HepG2 (cell line): Measurements from ENCODE around the gene ADAM22. TPM values are rescaled to one million over a fixed set of nuclear protein-coding genes. Genes with fewer than 3 reads are reported as not detected.
A peak's percentile ranks its signal among the peaks of the same experiment; 100 is the strongest.

ENCODE experiments used
- CEBPB ChIP-seq: IDR thresholded peaks from 2 replicates; pipeline ENCODE4 v1.6.1; 2011; ENCODE audit warnings: low read depth, low read length, improper control_type of control experiment, borderline replicate concordance
- CHCHD3 ChIP-seq: sonication (generic); formaldehyde crosslinking; IDR thresholded peaks from 2 replicates; pipeline ENCODE4 v1.8.0; 2022; ENCODE audit warnings: mild to moderate bottlenecking, missing genetic modification reagents, moderate library complexity
- EEA1 ChIP-seq: sonication (generic); formaldehyde crosslinking; IDR thresholded peaks from 2 replicates; pipeline ENCODE4 v1.5.1; 2020; ENCODE audit warnings: mild to moderate bottlenecking, missing genetic modification reagents, borderline replicate concordance
- EP300 ChIP-seq, 3 experiments: sonication (generic) in 1 of 3; formaldehyde crosslinking in 1 of 3; IDR thresholded peaks; 2 replicates each; pipeline versions ENCODE4 v1.5.1 to v1.6.1; 2011 to 2020; ENCODE audit warnings: low read depth in 2 of 3, low read length in 2 of 3, borderline replicate concordance in 1 of 3, improper control_type of control experiment in 1 of 3, mild to moderate bottlenecking in 1 of 3, missing genetic modification reagents in 1 of 3, moderate library complexity in 1 of 3
- HCFC1 ChIP-seq: fragments of 150-350 bp; IDR thresholded peaks from 2 replicates; pipeline ENCODE4 v1.6.1; 2014; ENCODE audit warnings: low read depth, low read length
- HDAC1 ChIP-seq: sonication (generic); formaldehyde crosslinking; IDR thresholded peaks from 2 replicates; pipeline ENCODE4 v1.5.1; 2020; ENCODE audit warnings: mild to moderate bottlenecking, missing genetic modification reagents
- KAT7 ChIP-seq: IDR thresholded peaks from 2 replicates; pipeline ENCODE4 v1.6.1; 2018; ENCODE audit warnings: borderline replicate concordance, missing compliant biosample characterization
- MIXL1 ChIP-seq: IDR thresholded peaks from 2 replicates; pipeline ENCODE4 v1.6.1; 2016
- NPAS2 ChIP-seq: sonication (generic); formaldehyde crosslinking; IDR thresholded peaks from 2 replicates; pipeline ENCODE4 v1.8.0; 2022; ENCODE audit warnings: mild to moderate bottlenecking, missing genetic modification reagents, borderline replicate concordance
- PRPF4 ChIP-seq: fragments of 200-400 bp; formaldehyde crosslinking; IDR thresholded peaks from 2 replicates; pipeline ENCODE4 v1.6.1; 2016; ENCODE audit warnings: low read length, low read depth; ENCODE audit not compliant: poor library complexity, severe bottlenecking
- RORA ChIP-seq: sonication (generic); formaldehyde crosslinking; IDR thresholded peaks from 2 replicates; pipeline ENCODE4 v1.5.0; 2020; ENCODE audit warnings: mild to moderate bottlenecking, missing genetic modification reagents, moderate library complexity
- SYNCRIP ChIP-seq: fragments of 200-400 bp; formaldehyde crosslinking; IDR thresholded peaks from 2 replicates; pipeline ENCODE4 v1.6.1; 2018; ENCODE audit warnings: mild to moderate bottlenecking, low read depth, low read length; ENCODE audit not compliant: insufficient read depth
- THYN1 ChIP-seq: sonication (generic); formaldehyde crosslinking; IDR thresholded peaks from 2 replicates; pipeline ENCODE4 v1.8.1; 2023; ENCODE audit warnings: low read depth, mild to moderate bottlenecking, moderate library complexity, missing genetic modification reagents, borderline replicate concordance
- ZNF530 ChIP-seq: sonication (generic); formaldehyde crosslinking; IDR thresholded peaks from 2 replicates; pipeline ENCODE4 v1.5.0; 2020; ENCODE audit warnings: low read depth, mild to moderate bottlenecking, missing genetic modification reagents
- ZNF577 ChIP-seq: sonication (generic); formaldehyde crosslinking; IDR thresholded peaks from 2 replicates; pipeline ENCODE4 v1.4.0; 2020; ENCODE audit warnings: mild to moderate bottlenecking, low read depth, missing genetic modification reagents, borderline replicate concordance
- ZNF720 ChIP-seq: sonication (generic); formaldehyde crosslinking; IDR thresholded peaks from 2 replicates; pipeline ENCODE4 v1.4.0; 2020; ENCODE audit warnings: missing genetic modification reagents
- ZNF792 ChIP-seq: IDR thresholded peaks from 2 replicates; pipeline ENCODE4 v1.6.1; 2016
- polyA plus RNA-seq, 8 experiments: library from polyadenylated mRNA; depleted of rRNA in 3 of 8; stranded (reverse) in 7 of 8; unstranded in 1 of 8; fragments of >200 nt; fragmentation: Illumina TruSeq in 4 of 8; extraction: Trizol in 4 of 8; gene quantifications; 2 replicates each; pipeline versions ENCODE4 v1.2.1 to v1.2.3, GENCODE V29; 2011 to 2016; ENCODE audit warnings: low read depth in 4 of 8, missing spikeins in 1 of 8, mixed read lengths in 1 of 8; ENCODE audit not compliant: insufficient read depth in 1 of 8
- total RNA-seq, 5 experiments: library from RNA; depleted of rRNA; stranded (reverse); fragments of >200 nt; fragmentation: Illumina TruSeq; extraction: Trizol; gene quantifications; 2 replicates each; pipeline ENCODE4 v1.2.3, GENCODE V29; 2016; ENCODE audit warnings: low read depth in 1 of 5
- TF ChIP-seq, protein P1 (sequence below): sonication (generic); formaldehyde crosslinking; IDR thresholded peaks from 2 replicates; pipeline ENCODE4 v1.4.0; 2020; ENCODE audit warnings: missing genetic modification reagents
- TF ChIP-seq, protein P2 (sequence below): sonication (generic); formaldehyde crosslinking; IDR thresholded peaks from 2 replicates; pipeline ENCODE4 v1.4.0; 2020; ENCODE audit warnings: missing genetic modification reagents
- TF ChIP-seq, protein P3 (sequence below): sonication (generic); formaldehyde crosslinking; IDR thresholded peaks from 2 replicates; pipeline ENCODE4 v1.4.0; 2020; ENCODE audit warnings: missing genetic modification reagents
- TF ChIP-seq, protein P4 (sequence below): sonication (generic); formaldehyde crosslinking; IDR thresholded peaks from 2 replicates; pipeline ENCODE4 v1.4.0; 2020; ENCODE audit warnings: missing genetic modification reagents
- TF ChIP-seq, protein P5 (sequence below): IDR thresholded peaks from 2 replicates; pipeline ENCODE4 v1.6.1; 2012; ENCODE audit warnings: low read depth, low read length, improper control_type of control experiment

The ADAM22 gene
- total and polyA plus RNA-seq, 2 of the 13 experiments (the other 11 are each of a cell fraction or from before 2014, with no cell fraction given) = 1.9 to 6.7 TPM

DNA sequence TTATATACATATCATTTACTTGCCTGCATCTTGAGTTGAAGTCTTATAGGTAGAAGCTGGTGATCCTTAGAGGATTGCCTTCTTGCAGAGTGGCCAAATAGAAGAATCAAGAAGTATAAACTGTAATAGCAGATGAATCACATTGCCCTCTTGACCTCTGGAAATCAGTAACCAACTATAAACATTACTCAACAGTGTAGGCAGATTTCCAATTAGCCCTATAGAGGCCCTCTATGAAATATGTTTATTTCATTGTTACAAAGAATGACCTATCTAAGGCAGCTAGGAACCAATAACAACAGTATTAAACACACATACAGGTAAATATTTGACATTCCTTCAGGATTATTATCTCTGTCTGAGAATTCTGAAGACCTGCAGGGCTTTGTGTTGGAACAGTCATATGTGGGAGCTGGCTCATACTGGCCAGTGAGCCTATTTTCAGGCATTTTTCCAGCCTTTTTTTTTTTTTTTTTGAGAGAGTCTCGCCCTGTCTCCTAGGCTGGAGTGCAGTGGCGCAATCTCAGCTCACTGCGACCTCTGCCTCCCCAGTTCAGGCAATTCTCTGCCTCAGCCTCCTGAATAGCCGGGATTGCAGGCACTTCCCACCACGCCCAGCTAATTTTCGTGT, 292.9 kb downstream of the ADAM22 start (continued):
- TF ChIP-seq, protein P1, sequence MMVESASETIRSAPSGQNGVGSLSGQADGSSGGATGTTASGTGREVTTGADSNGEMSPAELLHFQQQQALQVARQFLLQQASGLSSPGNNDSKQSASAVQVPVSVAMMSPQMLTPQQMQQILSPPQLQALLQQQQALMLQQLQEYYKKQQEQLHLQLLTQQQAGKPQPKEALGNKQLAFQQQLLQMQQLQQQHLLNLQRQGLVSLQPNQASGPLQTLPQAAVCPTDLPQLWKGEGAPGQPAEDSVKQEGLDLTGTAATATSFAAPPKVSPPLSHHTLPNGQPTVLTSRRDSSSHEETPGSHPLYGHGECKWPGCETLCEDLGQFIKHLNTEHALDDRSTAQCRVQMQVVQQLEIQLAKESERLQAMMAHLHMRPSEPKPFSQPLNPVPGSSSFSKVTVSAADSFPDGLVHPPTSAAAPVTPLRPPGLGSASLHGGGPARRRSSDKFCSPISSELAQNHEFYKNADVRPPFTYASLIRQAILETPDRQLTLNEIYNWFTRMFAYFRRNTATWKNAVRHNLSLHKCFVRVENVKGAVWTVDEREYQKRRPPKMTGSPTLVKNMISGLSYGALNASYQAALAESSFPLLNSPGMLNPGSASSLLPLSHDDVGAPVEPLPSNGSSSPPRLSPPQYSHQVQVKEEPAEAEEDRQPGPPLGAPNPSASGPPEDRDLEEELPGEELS (CRISPR knock-in tag) = peak; percentile 68
- TF ChIP-seq CEBPB (peak; percentile 82; the same call in 1 of the 2 replicates), EP300 (IDR thresholded peaks at IDR 0.05; ENCODE audit: low read depth in 2 of 2, low read length in 2 of 2) (peak in 1 of 2 experiments; percentile 66; a peak in 1 of 4 replicates), EP300 (CRISPR knock-in tag; IDR thresholded peaks at IDR 0.05; ENCODE audit: borderline replicate concordance) (no peak), KAT7 (CRISPR knock-in tag) (no peak), ZNF577 (CRISPR knock-in tag) (no peak), RORA (no peak), MIXL1 (CRISPR knock-in tag) (peak; percentile 76), SYNCRIP (no peak), CHCHD3 (CRISPR knock-in tag) (no peak), NPAS2 (CRISPR knock-in tag) (no peak), ZNF530 (CRISPR knock-in tag) (no peak), ZNF792 (CRISPR knock-in tag) (no peak), EEA1 (CRISPR knock-in tag) (no peak), THYN1 (no peak), HCFC1 (no peak), PRPF4 (no peak), ZNF720 (CRISPR knock-in tag) (no peak), HDAC1 (no peak)
- TF ChIP-seq, protein P2, sequence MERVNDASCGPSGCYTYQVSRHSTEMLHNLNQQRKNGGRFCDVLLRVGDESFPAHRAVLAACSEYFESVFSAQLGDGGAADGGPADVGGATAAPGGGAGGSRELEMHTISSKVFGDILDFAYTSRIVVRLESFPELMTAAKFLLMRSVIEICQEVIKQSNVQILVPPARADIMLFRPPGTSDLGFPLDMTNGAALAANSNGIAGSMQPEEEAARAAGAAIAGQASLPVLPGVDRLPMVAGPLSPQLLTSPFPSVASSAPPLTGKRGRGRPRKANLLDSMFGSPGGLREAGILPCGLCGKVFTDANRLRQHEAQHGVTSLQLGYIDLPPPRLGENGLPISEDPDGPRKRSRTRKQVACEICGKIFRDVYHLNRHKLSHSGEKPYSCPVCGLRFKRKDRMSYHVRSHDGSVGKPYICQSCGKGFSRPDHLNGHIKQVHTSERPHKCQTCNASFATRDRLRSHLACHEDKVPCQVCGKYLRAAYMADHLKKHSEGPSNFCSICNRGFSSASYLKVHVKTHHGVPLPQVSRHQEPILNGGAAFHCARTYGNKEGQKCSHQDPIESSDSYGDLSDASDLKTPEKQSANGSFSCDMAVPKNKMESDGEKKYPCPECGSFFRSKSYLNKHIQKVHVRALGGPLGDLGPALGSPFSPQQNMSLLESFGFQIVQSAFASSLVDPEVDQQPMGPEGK (CRISPR knock-in tag) = no peak
- TF ChIP-seq, protein P3, sequence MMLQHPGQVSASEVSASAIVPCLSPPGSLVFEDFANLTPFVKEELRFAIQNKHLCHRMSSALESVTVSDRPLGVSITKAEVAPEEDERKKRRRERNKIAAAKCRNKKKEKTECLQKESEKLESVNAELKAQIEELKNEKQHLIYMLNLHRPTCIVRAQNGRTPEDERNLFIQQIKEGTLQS (CRISPR knock-in tag) = no peak
- TF ChIP-seq, protein P4, sequence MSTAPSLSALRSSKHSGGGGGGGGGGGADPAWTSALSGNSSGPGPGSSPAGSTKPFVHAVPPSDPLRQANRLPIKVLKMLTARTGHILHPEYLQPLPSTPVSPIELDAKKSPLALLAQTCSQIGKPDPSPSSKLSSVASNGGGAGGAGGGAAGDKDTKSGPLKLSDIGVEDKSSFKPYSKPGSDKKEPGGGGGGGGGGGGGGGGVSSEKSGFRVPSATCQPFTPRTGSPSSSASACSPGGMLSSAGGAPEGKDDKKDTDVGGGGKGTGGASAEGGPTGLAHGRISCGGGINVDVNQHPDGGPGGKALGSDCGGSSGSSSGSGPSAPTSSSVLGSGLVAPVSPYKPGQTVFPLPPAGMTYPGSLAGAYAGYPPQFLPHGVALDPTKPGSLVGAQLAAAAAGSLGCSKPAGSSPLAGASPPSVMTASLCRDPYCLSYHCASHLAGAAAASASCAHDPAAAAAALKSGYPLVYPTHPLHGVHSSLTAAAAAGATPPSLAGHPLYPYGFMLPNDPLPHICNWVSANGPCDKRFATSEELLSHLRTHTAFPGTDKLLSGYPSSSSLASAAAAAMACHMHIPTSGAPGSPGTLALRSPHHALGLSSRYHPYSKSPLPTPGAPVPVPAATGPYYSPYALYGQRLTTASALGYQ (CRISPR knock-in tag) = peak; percentile 87
- TF ChIP-seq, protein P5, sequence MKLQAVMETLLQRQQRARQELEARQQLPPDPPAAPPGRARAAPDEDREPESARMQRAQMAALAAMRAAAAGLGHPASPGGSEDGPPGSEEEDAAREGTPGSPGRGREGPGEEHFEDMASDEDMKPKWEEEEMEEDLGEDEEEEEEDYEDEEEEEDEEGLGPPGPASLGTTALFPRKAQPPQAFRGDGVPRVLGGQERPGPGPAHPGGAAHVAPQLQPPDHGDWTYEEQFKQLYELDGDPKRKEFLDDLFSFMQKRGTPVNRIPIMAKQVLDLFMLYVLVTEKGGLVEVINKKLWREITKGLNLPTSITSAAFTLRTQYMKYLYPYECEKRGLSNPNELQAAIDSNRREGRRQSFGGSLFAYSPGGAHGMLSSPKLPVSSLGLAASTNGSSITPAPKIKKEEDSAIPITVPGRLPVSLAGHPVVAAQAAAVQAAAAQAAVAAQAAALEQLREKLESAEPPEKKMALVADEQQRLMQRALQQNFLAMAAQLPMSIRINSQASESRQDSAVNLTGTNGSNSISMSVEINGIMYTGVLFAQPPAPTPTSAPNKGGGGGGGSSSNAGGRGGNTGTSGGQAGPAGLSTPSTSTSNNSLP = peak; percentile 92
